Neural cell (in vitro differentiated cells): Measurements from ENCODE around the gene CREBBP. TPM values are rescaled to one million over a fixed set of nuclear protein-coding genes. Genes with fewer than 3 reads are reported as not detected.

ENCODE experiments used
- H2AFZ ChIP-seq: fragments of 200-600, 300-800 bp; sonication (generic), shearing (Covaris generic); 2 replicates; pipeline ENCODE4 v1.6.0; 2014; ENCODE audit warnings: low read depth, mild to moderate bottlenecking, antibody characterized with exemption, low read length, moderate library complexity
- H3F3A ChIP-seq: fragments of 200-600 bp; shearing (Covaris generic); 2 replicates; pipeline ENCODE4 v1.6.1; 2016; ENCODE audit warnings: mild to moderate bottlenecking, moderate library complexity, mixed read lengths, antibody characterized with exemption, low read length; ENCODE audit not compliant: insufficient read depth, poor library complexity, severe bottlenecking
- H3K27ac ChIP-seq: fragments of 200-600, 300-800 bp; sonication (generic), shearing (Covaris generic); 2 replicates; pipeline ENCODE4 v1.5.1; 2014; ENCODE audit warnings: mild to moderate bottlenecking, low read length, moderate library complexity
- H3K27me3 ChIP-seq: fragments of 300-800, 200-600 bp; sonication (generic), shearing (Covaris generic); 2 replicates; pipeline ENCODE4 v1.6.0; 2014; ENCODE audit warnings: mild to moderate bottlenecking, low read depth, low read length, moderate library complexity; ENCODE audit not compliant: insufficient read depth
- H3K36me3 ChIP-seq: fragments of 300-800, 200-600 bp; sonication (generic), shearing (Covaris generic); 2 replicates; pipeline ENCODE4 v1.5.1; 2014; ENCODE audit warnings: mild to moderate bottlenecking, antibody characterized with exemption, low read length, moderate library complexity; ENCODE audit not compliant: insufficient read depth
- H3K4me2 ChIP-seq: fragments of 300-800, 200-600 bp; sonication (generic), shearing (Covaris generic); 2 replicates; pipeline ENCODE4 v1.6.0; 2014; ENCODE audit warnings: mild to moderate bottlenecking, low read length
- H3K4me3 ChIP-seq: fragments of 300-800, 200-600 bp; sonication (generic), shearing (Covaris generic); 2 replicates; pipeline ENCODE4 v1.5.1; 2014; ENCODE audit warnings: mild to moderate bottlenecking, low read length, moderate library complexity
- H3K79me2 ChIP-seq: fragments of 200-600 bp; shearing (Covaris generic); replicated peaks from 2 replicates; pipeline ENCODE4 v1.6.0; 2014; ENCODE audit warnings: mild to moderate bottlenecking, low read length, moderate library complexity; ENCODE audit not compliant: insufficient read depth
- H3K9ac ChIP-seq: fragments of 300-800, 200-600 bp; sonication (generic), shearing (Covaris generic); 2 replicates; pipeline ENCODE4 v1.6.1; 2016; ENCODE audit warnings: mild to moderate bottlenecking, low read length, mixed read lengths
- H3K9me2 ChIP-seq: fragments of 200-600 bp; shearing (Covaris generic); 2 replicates; pipeline ENCODE4 v1.6.1; 2016; ENCODE audit warnings: mild to moderate bottlenecking, low read length, mixed read lengths; ENCODE audit not compliant: insufficient read depth
- H3K9me3 ChIP-seq: fragments of 200-600, 300-800 bp; sonication (generic), shearing (Covaris generic); 2 replicates; pipeline ENCODE4 v1.6.1; 2016; ENCODE audit warnings: mild to moderate bottlenecking, mixed run types, low read length, moderate library complexity, mixed read lengths
- H4K20me1 ChIP-seq: fragments of 200-600 bp; shearing (Covaris generic); 2 replicates; pipeline ENCODE4 v1.6.1; 2016; ENCODE audit warnings: mild to moderate bottlenecking, mixed run types; ENCODE audit not compliant: insufficient read depth
- EP300 ChIP-seq: fragments of 450-650 bp; conservative IDR thresholded peaks from 2 replicates; pipeline ENCODE4 v1.6.1; 2014; ENCODE audit warnings: antibody characterized with exemption, mild to moderate bottlenecking, moderate library complexity; ENCODE audit not compliant: poor library complexity, severe bottlenecking
- MXI1 ChIP-seq: fragments of 450-650 bp; conservative IDR thresholded peaks from 2 replicates; pipeline ENCODE4 v1.6.1; 2014; ENCODE audit warnings: antibody characterized with exemption, mild to moderate bottlenecking; ENCODE audit not compliant: poor library complexity, severe bottlenecking
- RAD21 ChIP-seq: fragments of 450-650 bp; conservative IDR thresholded peaks from 2 replicates; pipeline ENCODE4 v1.6.1; 2014; ENCODE audit warnings: antibody characterized with exemption, mild to moderate bottlenecking, moderate library complexity
- SMC3 ChIP-seq: fragments of 450-650 bp; conservative IDR thresholded peaks from 2 replicates; pipeline ENCODE4 v1.6.1; 2014; ENCODE audit warnings: antibody characterized with exemption, mild to moderate bottlenecking, moderate library complexity; ENCODE audit not compliant: poor library complexity
- TAF1 ChIP-seq: IDR thresholded peaks from 2 replicates; pipeline ENCODE4 v1.6.1; 2012; ENCODE audit warnings: low read depth
- polyA plus RNA-seq: library from polyadenylated mRNA; depleted of rRNA; stranded (reverse); fragments of >200 nt; gene quantifications from 2 replicates; pipeline ENCODE4 v1.2.3, GENCODE V29; 2014
- TF ChIP-seq, protein P1 (sequence below): IDR thresholded peaks from 2 replicates; pipeline ENCODE4 v1.6.1; 2012; ENCODE audit warnings: borderline replicate concordance
- TF ChIP-seq, protein P2 (sequence below): fragments of 450-650 bp; IDR thresholded peaks from 2 replicates; pipeline ENCODE4 v1.5.1; 2014; ENCODE audit warnings: antibody characterized with exemption, mild to moderate bottlenecking, moderate library complexity; ENCODE audit not compliant: poor library complexity, severe bottlenecking

The CREBBP gene
- polyA plus RNA-seq, 1 donor from 2014 or later, result 3.3 TPM

DNA sequence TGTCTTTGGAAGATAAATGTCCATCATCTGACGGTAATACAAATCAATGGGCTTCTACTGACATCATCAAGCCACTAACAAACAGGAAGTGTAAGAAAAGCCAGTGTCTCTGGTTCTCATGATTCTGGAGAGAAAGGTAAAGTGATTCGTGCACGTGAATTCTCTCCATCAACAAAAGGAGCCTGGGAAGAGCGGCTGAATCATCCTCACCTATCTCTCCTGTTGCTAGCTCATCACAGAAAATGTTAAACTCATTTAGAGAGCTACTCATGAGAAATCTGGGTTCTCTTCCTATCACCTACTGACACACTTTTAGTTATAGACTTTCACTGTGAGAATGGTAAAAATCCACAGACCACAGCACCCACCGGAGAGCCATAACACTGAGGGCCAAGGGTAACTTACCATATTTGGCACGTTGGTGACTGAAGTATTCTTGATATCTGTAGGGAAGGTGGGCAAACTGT is 70.3 kb downstream of the CREBBP start:
- no peak overlapping the region for H3K4me2 ChIP-seq
- no peak overlapping the region for H3K4me3 ChIP-seq
- H3K79me2 ChIP-seq, result peaks cover 65% of the 10 kb centered on the region
- H3K27me3 ChIP-seq, result no peaks in the 10 kb centered on the region
- H3K9ac ChIP-seq, result no peak overlapping the region
- H2AFZ ChIP-seq, result no peak overlapping the region
- H3F3A ChIP-seq, result no peaks in the 10 kb centered on the region
- H3K9me3 ChIP-seq, result no peaks in the 10 kb centered on the region
- H3K36me3 ChIP-seq, result peaks cover 8% of the 10 kb centered on the region
- TF ChIP-seq SMC3, result no peak
- TF ChIP-seq, protein P1, sequence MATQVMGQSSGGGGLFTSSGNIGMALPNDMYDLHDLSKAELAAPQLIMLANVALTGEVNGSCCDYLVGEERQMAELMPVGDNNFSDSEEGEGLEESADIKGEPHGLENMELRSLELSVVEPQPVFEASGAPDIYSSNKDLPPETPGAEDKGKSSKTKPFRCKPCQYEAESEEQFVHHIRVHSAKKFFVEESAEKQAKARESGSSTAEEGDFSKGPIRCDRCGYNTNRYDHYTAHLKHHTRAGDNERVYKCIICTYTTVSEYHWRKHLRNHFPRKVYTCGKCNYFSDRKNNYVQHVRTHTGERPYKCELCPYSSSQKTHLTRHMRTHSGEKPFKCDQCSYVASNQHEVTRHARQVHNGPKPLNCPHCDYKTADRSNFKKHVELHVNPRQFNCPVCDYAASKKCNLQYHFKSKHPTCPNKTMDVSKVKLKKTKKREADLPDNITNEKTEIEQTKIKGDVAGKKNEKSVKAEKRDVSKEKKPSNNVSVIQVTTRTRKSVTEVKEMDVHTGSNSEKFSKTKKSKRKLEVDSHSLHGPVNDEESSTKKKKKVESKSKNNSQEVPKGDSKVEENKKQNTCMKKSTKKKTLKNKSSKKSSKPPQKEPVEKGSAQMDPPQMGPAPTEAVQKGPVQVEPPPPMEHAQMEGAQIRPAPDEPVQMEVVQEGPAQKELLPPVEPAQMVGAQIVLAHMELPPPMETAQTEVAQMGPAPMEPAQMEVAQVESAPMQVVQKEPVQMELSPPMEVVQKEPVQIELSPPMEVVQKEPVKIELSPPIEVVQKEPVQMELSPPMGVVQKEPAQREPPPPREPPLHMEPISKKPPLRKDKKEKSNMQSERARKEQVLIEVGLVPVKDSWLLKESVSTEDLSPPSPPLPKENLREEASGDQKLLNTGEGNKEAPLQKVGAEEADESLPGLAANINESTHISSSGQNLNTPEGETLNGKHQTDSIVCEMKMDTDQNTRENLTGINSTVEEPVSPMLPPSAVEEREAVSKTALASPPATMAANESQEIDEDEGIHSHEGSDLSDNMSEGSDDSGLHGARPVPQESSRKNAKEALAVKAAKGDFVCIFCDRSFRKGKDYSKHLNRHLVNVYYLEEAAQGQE, result no peak
- H4K20me1 ChIP-seq, result no peaks in the 10 kb centered on the region
- no peaks in the 10 kb centered on the region for H3K9me2 ChIP-seq
- no peak overlapping the region for H3K27ac ChIP-seq

DNA sequence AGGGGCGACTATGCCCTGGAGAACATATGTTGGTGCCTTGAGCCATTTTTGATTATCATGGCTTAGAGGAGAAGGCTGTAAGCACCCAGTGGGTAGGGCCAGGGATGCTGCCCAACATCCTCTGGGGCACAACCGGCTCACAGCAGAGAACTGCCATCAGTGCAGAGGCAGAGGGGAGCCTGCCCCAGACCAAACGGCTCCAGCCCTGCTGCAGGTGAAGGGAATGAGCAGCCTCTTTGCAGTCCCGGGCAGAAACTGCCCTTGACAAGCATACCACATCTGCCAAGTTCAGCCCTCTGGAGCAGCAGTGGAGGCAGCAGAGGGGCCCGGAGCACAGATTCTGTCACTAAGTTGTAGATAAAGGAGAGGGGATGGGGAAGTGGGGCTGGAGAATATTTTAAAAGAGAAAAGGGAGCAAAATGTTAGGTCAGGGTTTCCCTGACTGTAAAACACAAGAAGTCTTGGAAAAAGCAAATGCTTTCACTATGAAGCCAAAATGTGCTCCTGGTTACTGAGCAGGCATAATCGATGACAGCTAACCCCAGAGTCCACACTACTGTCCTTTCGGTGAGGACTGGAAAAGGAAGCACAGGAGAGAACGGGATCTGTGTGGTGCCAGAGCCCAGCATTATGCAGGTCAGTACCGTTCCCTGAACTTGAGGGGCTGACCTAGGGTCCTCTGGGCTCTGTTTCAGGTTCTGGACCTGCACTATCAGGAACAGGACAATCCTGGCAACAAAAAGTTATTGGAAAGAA is 72.0 kb downstream of the CREBBP start:
- peaks cover 8% of the 10 kb centered on the region for H3K36me3 ChIP-seq
- TF ChIP-seq, protein P2, sequence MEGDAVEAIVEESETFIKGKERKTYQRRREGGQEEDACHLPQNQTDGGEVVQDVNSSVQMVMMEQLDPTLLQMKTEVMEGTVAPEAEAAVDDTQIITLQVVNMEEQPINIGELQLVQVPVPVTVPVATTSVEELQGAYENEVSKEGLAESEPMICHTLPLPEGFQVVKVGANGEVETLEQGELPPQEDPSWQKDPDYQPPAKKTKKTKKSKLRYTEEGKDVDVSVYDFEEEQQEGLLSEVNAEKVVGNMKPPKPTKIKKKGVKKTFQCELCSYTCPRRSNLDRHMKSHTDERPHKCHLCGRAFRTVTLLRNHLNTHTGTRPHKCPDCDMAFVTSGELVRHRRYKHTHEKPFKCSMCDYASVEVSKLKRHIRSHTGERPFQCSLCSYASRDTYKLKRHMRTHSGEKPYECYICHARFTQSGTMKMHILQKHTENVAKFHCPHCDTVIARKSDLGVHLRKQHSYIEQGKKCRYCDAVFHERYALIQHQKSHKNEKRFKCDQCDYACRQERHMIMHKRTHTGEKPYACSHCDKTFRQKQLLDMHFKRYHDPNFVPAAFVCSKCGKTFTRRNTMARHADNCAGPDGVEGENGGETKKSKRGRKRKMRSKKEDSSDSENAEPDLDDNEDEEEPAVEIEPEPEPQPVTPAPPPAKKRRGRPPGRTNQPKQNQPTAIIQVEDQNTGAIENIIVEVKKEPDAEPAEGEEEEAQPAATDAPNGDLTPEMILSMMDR, result no peak
- TF ChIP-seq EP300 (no peak), SMC3 (no peak), RAD21 (no peak), MXI1 (no peak), TAF1 (no peak)
- TF ChIP-seq, protein P1, result no peak
- no peaks in the 10 kb centered on the region for H4K20me1 ChIP-seq
- no peaks in the 10 kb centered on the region for H3K9me3 ChIP-seq
- no peak overlapping the region for H3K27ac ChIP-seq
- H3K9me2 ChIP-seq, result no peaks in the 10 kb centered on the region
- H2AFZ ChIP-seq, result no peak overlapping the region
- no peaks in the 10 kb centered on the region for H3F3A ChIP-seq
- peaks cover 61% of the 10 kb centered on the region for H3K79me2 ChIP-seq
- no peaks in the 10 kb centered on the region for H3K27me3 ChIP-seq
- no peak overlapping the region for H3K4me3 ChIP-seq
- no peak overlapping the region for H3K4me2 ChIP-seq
- H3K9ac ChIP-seq, result no peak overlapping the region
